NOMO-1 (cell line): ENCODE results near the gene OR2S2.

Experiments
- DNase-seq, 2 experiments: peaks; one replicate each; lab custom pipeline; 2025; ENCODE audit not compliant: unreplicated experiment in 2 of 2; lab: John Stamatoyannopoulos, UW

OR2S2 gene

GRCh38 chr9:35910613-35911359 is 47.2 kb downstream of the OR2S2 start:
- peak; percentile 65 to 72 for DNase-seq

- DNase-seq = no peak
Measured at GRCh38 chr9:35909687-35910612, 48.0 kb downstream of the OR2S2 start.

DNA sequence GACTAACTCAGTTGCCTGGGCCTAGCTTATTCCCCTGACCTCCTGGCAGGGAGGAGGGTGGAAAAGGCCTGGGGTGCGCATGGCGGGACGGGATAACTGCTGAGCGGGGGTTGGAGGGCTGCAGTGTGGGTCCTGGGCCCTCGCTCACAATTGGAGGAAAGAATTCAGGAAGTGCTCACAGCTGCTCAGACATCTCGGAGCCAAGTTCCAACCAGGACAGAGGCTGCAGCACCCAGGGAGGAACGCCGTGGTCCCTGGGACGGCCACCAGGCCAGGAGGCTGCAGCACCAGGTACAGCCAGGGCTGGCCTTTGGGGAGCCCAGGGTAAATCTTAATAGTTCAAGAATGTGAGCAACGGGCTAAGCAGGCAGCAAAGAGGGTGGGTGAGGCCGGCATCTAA is 48.7 kb downstream of the OR2S2 start, which contains the start of gene SPAAR:
SPAAR (plus strand) TSS at position 217 of the 400 bp plus-strand sequence. CDS start 974 bp downstream, outside the sequence.
- no peak for DNase-seq

- no peak for DNase-seq
Measured at GRCh38 chr9:35908504-35909125, 49.3 kb downstream of the OR2S2 start.

- peak; percentile 39 to 55 for DNase-seq
Measured at GRCh38 chr9:35907711-35908503, 50.0 kb downstream of the OR2S2 start.
